Adrenal gland (tissue), 12 donors: ENCODE measurements around the gene OOSP4A. TPM values are rescaled to one million over a fixed set of nuclear protein-coding genes. Genes with fewer than 3 reads are reported as not detected.

Experiments
- DNase-seq, 7 donors: peaks; one replicate each; pipeline ENCODE4 v3.0.0-alpha.2; 2019 to 2020
- H3K27ac ChIP-seq, 5 donors: fragments of 200-600 bp; sonication (generic) in 4 of 5; 1 replicate in 3 of 5; 2 replicates in 2 of 5; pipeline versions ENCODE4 v1.5.1 to v1.8.0; 2016 to 2020; ENCODE audit warnings: mild to moderate bottlenecking in 1 of 5
- H3K27me3 ChIP-seq: fragments of 200-600 bp; 2 replicates; pipeline ENCODE4 v1.8.0; 2021
- H3K36me3 ChIP-seq, 2 donors: fragments of 200-600 bp; replicated peaks in 1 of 2; 1 replicate in 1 of 2; 2 replicates in 1 of 2; pipeline versions ENCODE4 v1.5.1 to v1.8.0; 2018 to 2022
- H3K4me1 ChIP-seq, 2 donors: fragments of 200-600 bp; replicated peaks in 1 of 2; 1 replicate in 1 of 2; 2 replicates in 1 of 2; pipeline versions ENCODE4 v1.5.1 to v1.8.0; 2018 to 2021
- H3K4me3 ChIP-seq, 4 donors: fragments of 200-600 bp; sonication (generic) in 3 of 4; one replicate each; pipeline ENCODE4 v1.5.1; 2016 to 2018
- H3K9me3 ChIP-seq, 3 donors: fragments of 200-600 bp; sonication (generic) in 1 of 3; replicated peaks in 1 of 3; 1 replicate in 2 of 3; 2 replicates in 1 of 3; pipeline versions ENCODE4 v1.5.1 to v1.8.0; 2016 to 2021
- POLR2A ChIP-seq, 2 donors: fragments of 450-650 bp; IDR thresholded peaks; one replicate each; pipeline ENCODE4 v1.6.1; 2017; ENCODE audit warnings: antibody characterized with exemption in 2 of 2, mild to moderate bottlenecking in 2 of 2, moderate library complexity in 1 of 2
- WGBS, 4 donors: extraction: QIAGEN DNeasy Blood & Tissue Kit in 2 of 4; methylation state at CpG; one replicate each; pipeline versions ENCODE4 v1.1.5 to v1.1.7; 2013 to 2017; 5-methylcytosine and 5-hydroxymethylcytosine counted together
- intact Hi-C, 2 donors: fragments of 100-400 bp; cut with DNase I; formaldehyde crosslinking; loops; one replicate each; pipeline versions ENCODE4 v1.14.1 to v1.15.0; 2022 to 2023
- polyA plus RNA-seq, 3 donors: library from polyadenylated mRNA; stranded (reverse); fragments of 200-250 nt in 2 of 3; fragments of 350-450 nt in 1 of 3; fragmentation: Illumina TruSeq in 1 of 3; extraction: RNeasy Lipid Tissue Mini Kit (QIAGEN cat#74804) in 1 of 3; gene quantifications; one replicate each; pipeline ENCODE4 v1.2.3, GENCODE V29; 2013 to 2014
- total RNA-seq, 9 donors: library from RNA; depleted of rRNA in 4 of 9; stranded (reverse); fragments of >200 nt in 4 of 9; fragments of 120-200 nt in 1 of 9; fragmentation: NEBNext Ultra II Directional in 1 of 9; extraction: Animal tissue kit (Norgen Biotek cat#: 25700) in 1 of 9; gene quantifications; one replicate each; pipeline versions ENCODE4 v1.1.0 to v1.2.4, GENCODE V29; 2013 to 2023
- TF ChIP-seq, protein P1 (sequence below), 6 experiments: fragments of 450-650 bp in 4 of 6; fragments of 200-600 bp in 2 of 6; sonication (generic) in 1 of 6; IDR thresholded peaks; 1 replicate in 5 of 6; 2 replicates in 1 of 6; pipeline versions ENCODE4 v1.5.1 to v1.8.0; 2016 to 2021; ENCODE audit warnings: antibody characterized with exemption in 6 of 6, mild to moderate bottlenecking in 2 of 6, moderate library complexity in 1 of 6
- donor health status: healthy with polysubstance abuse.
- donor health status: Bipolar disorder and iron deficiency.
- donor health status: DM: yes; HTN: yes; CAD: no.
- donor health status: DM: no; HTN: no; CAD: no.
- donor health status: DM: no; HTN: no; CAD: no.
- donor health status: DM: yes; HTN: yes; CAD: no.

Gene OOSP4A
- total and polyA plus RNA-seq, 12 donors, result not detected

DNA sequence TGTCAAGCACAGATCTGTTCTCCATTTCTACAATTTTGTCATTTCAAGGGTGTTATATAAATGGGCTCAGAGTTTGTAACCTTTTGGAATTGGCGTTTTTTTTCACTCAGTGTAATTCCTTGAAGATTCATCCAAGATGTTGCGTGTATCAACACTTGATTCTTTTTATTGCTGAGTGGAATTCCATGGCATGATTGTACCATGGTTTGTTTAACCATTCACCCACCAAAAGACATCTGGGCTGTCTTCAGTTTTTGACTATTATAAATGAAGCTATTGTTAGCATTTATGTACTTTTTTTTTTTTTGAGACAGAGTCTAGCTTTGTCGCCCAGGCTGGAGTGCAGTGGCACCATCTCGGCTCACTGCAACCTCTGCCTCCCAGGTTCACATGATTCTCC is 22.7 kb upstream of the OOSP4A start:
- H3K27ac ChIP-seq, result no peak overlapping the region
- intact Hi-C loops, result no loop called here
- no peaks in the 10 kb centered on the region for H3K36me3 ChIP-seq
- H3K4me1 ChIP-seq, result no peaks in the 10 kb centered on the region
- no peak overlapping the region for H3K4me3 ChIP-seq
- H3K27me3 ChIP-seq, result peaks cover 3% of the 10 kb centered on the region
- no peaks in the 10 kb centered on the region for H3K9me3 ChIP-seq
- TF ChIP-seq, protein P1, sequence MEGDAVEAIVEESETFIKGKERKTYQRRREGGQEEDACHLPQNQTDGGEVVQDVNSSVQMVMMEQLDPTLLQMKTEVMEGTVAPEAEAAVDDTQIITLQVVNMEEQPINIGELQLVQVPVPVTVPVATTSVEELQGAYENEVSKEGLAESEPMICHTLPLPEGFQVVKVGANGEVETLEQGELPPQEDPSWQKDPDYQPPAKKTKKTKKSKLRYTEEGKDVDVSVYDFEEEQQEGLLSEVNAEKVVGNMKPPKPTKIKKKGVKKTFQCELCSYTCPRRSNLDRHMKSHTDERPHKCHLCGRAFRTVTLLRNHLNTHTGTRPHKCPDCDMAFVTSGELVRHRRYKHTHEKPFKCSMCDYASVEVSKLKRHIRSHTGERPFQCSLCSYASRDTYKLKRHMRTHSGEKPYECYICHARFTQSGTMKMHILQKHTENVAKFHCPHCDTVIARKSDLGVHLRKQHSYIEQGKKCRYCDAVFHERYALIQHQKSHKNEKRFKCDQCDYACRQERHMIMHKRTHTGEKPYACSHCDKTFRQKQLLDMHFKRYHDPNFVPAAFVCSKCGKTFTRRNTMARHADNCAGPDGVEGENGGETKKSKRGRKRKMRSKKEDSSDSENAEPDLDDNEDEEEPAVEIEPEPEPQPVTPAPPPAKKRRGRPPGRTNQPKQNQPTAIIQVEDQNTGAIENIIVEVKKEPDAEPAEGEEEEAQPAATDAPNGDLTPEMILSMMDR (IDR thresholded peaks at IDR 0.05), result no peak
- TF ChIP-seq POLR2A (IDR thresholded peaks at IDR 0.05), result no peak
- WGBS, 4 donors, result 70 to 84% (median 73%) methylated on average over 4 of the region's 4 CpGs
- DNase-seq, result no peak

DNA sequence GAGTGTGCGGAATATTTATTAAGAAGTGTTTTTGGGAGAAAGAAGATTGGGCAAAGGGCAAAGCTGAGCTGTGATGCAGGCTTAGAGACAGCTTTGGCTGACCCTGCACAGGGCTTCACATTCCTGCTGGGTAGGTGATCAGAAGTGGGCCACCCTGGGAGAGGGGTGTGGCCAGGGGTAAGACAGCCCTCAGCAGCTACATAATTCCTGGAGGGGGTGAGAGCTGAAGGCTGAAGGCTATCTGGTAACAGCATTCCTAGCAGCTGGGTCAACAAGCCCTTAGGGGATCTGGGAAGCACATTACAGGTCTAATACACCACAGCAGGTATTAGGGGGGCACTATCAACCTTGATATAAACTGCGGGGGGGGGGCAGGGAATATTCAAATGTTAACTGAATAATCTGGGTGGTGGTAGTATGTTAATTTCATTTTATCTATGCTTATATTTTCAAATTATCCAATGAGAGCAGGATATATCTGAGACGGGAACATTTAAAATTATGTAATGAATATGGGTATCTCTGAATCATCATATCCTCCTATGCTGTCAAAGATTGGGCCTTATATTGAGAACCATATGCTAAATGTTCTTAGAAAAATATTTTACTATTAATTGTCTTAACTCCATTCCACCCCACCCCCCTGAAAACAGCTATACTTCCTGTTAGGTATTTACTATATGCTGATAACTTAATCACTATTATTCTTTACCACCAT is 19.7 kb upstream of the OOSP4A start:
- Histone ChIP-seq H3K27ac (no peak overlapping the region), H3K27me3 (peaks cover 3% of the 10 kb centered on the region), H3K36me3 (no peaks in the 10 kb centered on the region), H3K4me1 (no peaks in the 10 kb centered on the region), H3K9me3 (no peaks in the 10 kb centered on the region), H3K4me3 (no peak overlapping the region)
- WGBS, 4 donors, result 73 to 80% (median 76%) methylated on average over 3 of the region's 3 CpGs
- intact Hi-C loops, result no loop called here
- DNase-seq, result no peak
- TF ChIP-seq POLR2A (IDR thresholded peaks at IDR 0.05), result no peak
- TF ChIP-seq, protein P1 (IDR thresholded peaks at IDR 0.05), result no peak

DNA sequence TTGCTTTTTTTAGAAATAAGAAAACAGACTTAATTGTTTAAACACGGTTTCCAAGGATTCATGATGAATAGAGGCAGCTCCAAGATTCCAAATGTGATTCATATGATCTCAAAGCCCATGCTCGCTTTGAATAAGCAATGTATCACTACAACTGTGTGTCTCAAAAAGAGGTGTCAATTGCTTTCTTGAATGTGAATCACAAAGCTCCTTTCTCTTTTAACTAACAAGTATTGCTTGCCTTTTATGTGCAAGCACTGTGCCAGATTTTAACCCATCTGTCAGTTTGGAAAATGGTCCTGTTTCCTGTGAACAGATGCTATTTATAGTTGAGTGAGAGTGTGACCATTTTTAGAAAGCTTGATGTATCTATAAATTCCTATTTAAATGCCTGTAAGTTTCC is 19.1 kb upstream of the OOSP4A start:
- Histone ChIP-seq H3K9me3 (no peaks in the 10 kb centered on the region), H3K4me1 (no peaks in the 10 kb centered on the region), H3K27ac (no peak overlapping the region), H3K27me3 (peaks cover 3% of the 10 kb centered on the region), H3K36me3 (no peaks in the 10 kb centered on the region), H3K4me3 (no peak overlapping the region)
- 38 to 59% (median 56%) methylated on average over 2 of the region's 2 CpGs for WGBS, 4 donors
- no peak for DNase-seq
- intact Hi-C loops, result no loop called here
- TF ChIP-seq, protein P1 (IDR thresholded peaks at IDR 0.05), result no peak
- no peak for TF ChIP-seq POLR2A (IDR thresholded peaks at IDR 0.05)

DNA sequence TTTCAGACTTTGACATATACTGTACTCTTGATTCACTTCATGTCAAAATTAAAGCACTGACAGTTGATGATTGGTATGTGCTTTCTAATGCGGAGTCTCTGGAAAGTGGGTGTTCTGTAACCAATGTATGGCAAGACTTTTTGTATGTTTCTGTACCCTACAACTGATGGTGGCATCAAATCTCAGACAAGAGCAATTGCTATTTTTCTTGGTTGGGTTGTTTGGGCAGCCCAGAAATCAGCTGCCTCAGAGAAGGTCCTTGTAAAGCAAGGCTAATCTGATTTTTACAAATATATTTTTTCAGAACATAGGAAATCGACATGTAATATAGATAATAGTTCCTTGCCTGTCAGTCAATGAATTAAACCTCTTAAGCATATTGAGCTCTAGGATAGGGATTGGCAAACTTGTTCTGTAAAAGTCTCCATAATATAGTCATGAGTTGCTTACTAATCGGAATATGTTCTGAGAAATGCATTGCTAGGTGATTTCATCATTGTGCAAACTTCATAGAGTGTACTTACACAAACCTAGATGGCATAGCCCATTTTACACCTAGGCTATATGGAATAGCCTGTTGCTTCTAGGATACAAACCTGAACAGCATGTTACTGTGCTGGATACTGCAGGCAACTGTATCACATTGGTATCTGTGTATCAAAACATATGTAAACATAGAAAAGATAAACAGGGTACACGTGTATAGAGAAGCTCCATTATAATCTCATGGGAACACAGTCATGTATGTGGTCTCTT is 10.2 kb upstream of the OOSP4A start:
- WGBS, 4 donors, result 66 to 80% (median 69%) methylated on average over 4 of the region's 4 CpGs
- no peak for DNase-seq
- TF ChIP-seq POLR2A (IDR thresholded peaks at IDR 0.05), result no peak
- TF ChIP-seq, protein P1 (IDR thresholded peaks at IDR 0.05), result no peak
- intact Hi-C loops, result no loop called here
- Histone ChIP-seq H3K27me3 (no peaks in the 10 kb centered on the region), H3K4me1 (no peaks in the 10 kb centered on the region), H3K27ac (no peak overlapping the region), H3K9me3 (no peaks in the 10 kb centered on the region), H3K4me3 (no peak overlapping the region), H3K36me3 (no peaks in the 10 kb centered on the region)
